ENCODE data around the gene ADPRS.

DNA sequence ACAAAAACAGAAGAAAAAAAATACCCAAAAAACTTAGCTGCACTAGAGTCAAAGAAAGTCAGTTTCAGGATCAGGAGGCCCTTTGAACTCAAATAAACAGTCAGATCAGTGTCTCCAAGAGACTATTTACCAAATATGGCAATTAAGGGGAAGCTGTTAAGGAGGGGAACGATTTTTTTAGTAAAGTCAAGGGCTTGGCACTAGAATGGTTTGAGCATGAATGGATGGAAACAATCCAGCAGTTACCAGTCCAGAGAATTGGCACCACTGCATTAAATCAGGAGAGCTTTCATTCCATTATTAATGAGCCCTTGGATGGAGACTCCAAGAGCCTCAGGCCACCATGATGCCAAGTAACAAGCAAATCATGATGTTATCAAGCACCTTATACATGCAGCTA, 53.4 kb downstream of the ADPRS start:
- TF ChIP-seq SIN3A (IDR thresholded peaks at IDR 0.05; ENCODE audit: borderline replicate concordance, insufficient read depth, low read length) = no peak
- TF ChIP-seq TAF1 (IDR thresholded peaks at IDR 0.05; ENCODE audit: borderline replicate concordance, insufficient read depth, low read length) = no peak
- TF ChIP-seq POLR2AphosphoS5 (IDR thresholded peaks at IDR 0.05; ENCODE audit: low read depth, low read length) = no peak
- TF ChIP-seq, protein P1, sequence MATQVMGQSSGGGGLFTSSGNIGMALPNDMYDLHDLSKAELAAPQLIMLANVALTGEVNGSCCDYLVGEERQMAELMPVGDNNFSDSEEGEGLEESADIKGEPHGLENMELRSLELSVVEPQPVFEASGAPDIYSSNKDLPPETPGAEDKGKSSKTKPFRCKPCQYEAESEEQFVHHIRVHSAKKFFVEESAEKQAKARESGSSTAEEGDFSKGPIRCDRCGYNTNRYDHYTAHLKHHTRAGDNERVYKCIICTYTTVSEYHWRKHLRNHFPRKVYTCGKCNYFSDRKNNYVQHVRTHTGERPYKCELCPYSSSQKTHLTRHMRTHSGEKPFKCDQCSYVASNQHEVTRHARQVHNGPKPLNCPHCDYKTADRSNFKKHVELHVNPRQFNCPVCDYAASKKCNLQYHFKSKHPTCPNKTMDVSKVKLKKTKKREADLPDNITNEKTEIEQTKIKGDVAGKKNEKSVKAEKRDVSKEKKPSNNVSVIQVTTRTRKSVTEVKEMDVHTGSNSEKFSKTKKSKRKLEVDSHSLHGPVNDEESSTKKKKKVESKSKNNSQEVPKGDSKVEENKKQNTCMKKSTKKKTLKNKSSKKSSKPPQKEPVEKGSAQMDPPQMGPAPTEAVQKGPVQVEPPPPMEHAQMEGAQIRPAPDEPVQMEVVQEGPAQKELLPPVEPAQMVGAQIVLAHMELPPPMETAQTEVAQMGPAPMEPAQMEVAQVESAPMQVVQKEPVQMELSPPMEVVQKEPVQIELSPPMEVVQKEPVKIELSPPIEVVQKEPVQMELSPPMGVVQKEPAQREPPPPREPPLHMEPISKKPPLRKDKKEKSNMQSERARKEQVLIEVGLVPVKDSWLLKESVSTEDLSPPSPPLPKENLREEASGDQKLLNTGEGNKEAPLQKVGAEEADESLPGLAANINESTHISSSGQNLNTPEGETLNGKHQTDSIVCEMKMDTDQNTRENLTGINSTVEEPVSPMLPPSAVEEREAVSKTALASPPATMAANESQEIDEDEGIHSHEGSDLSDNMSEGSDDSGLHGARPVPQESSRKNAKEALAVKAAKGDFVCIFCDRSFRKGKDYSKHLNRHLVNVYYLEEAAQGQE (IDR thresholded peaks at IDR 0.05; ENCODE audit: insufficient read depth in 1 of 2, low read depth in 2 of 2, low read length in 2 of 2) = no peak
